CD4-positive, alpha-beta memory T cell (primary cell): ENCODE data around the gene PSMC6. TPM values are rescaled to one million over a fixed set of nuclear protein-coding genes. Genes with fewer than 3 reads are reported as not detected.

ENCODE experiments used
- CTCF ChIA-PET: fragments of 350-600 bp; sonication (Branson Sonifier 250); formaldehyde crosslinking; loops from one replicate; lab custom pipeline; 2021; ENCODE audit warnings: inconsistent platforms; ENCODE audit not compliant: partially characterized antibody; lab: Charles Lee
- POLR2A ChIA-PET: fragments of 350-600 bp; sonication (Branson Sonifier 250); formaldehyde crosslinking; loops from one replicate; lab custom pipeline; 2021; ENCODE audit not compliant: partially characterized antibody; lab: Charles Lee
- DNase-seq, 5 donors: peaks; one replicate each; pipeline versions ENCODE4 v3.0.0 to v3.0.0-alpha.2; 2020 to 2022; ENCODE audit warnings: mixed read lengths in 1 of 5
- H3K27ac ChIP-seq: one replicate; pipeline ENCODE4 v1.7.0; 2013; ENCODE audit warnings: low read depth, low read length
- H3K27me3 ChIP-seq: 2 replicates; pipeline ENCODE4 v1.7.0; 2013; ENCODE audit warnings: mild to moderate bottlenecking, low read length, moderate library complexity; ENCODE audit not compliant: insufficient read depth
- H3K36me3 ChIP-seq: 2 replicates; pipeline ENCODE4 v1.7.0; 2013; ENCODE audit warnings: mild to moderate bottlenecking, low read length, moderate library complexity; ENCODE audit not compliant: insufficient read depth
- H3K4me1 ChIP-seq: 2 replicates; pipeline ENCODE4 v1.7.0; 2013; ENCODE audit warnings: mild to moderate bottlenecking, low read length, moderate library complexity; ENCODE audit not compliant: insufficient read depth
- H3K4me3 ChIP-seq, 2 donors: one replicate each; pipeline ENCODE4 v1.7.0; 2013; ENCODE audit warnings: low read length in 2 of 2, mild to moderate bottlenecking in 1 of 2
- H3K9me3 ChIP-seq, 2 donors: one replicate each; pipeline ENCODE4 v1.7.0; 2013; ENCODE audit warnings: low read length in 2 of 2, control low read depth in 1 of 2; ENCODE audit not compliant: control insufficient read depth in 1 of 2
- H3K27ac Mint-ChIP-seq, 7 donors: one replicate each; pipeline ENCODE4 v1.8.0; 2020 to 2021; ENCODE audit warnings: mixed read lengths in 7 of 7, mild to moderate bottlenecking in 6 of 7, inconsistent platforms in 3 of 7, moderate library complexity in 3 of 7
- H3K27me3 Mint-ChIP-seq, 2 donors: one replicate each; pipeline ENCODE4 v1.8.0; 2020 to 2021; ENCODE audit warnings: mixed read lengths in 2 of 2
- H3K36me3 Mint-ChIP-seq, 2 donors: one replicate each; pipeline ENCODE4 v1.8.0; 2020 to 2021; ENCODE audit warnings: mixed read lengths in 2 of 2, inconsistent platforms in 1 of 2, mild to moderate bottlenecking in 1 of 2
- H3K4me1 Mint-ChIP-seq, 4 donors: one replicate each; pipeline ENCODE4 v1.8.0; 2020 to 2021; ENCODE audit warnings: mixed read lengths in 4 of 4, mild to moderate bottlenecking in 1 of 4
- H3K4me3 Mint-ChIP-seq, 8 donors: one replicate each; pipeline ENCODE4 v1.8.0; 2020 to 2021; ENCODE audit warnings: mixed read lengths in 8 of 8, mild to moderate bottlenecking in 7 of 8, moderate library complexity in 6 of 8, inconsistent platforms in 3 of 8
- H3K9me3 Mint-ChIP-seq, 8 donors: one replicate each; pipeline ENCODE4 v1.8.0; 2020 to 2021; ENCODE audit warnings: mixed read lengths in 8 of 8, mild to moderate bottlenecking in 5 of 8, inconsistent platforms in 3 of 8, moderate library complexity in 1 of 8
- intact Hi-C: fragments of 100-400 bp; cut with micrococcal nuclease; formaldehyde crosslinking; loops from one replicate; pipeline ENCODE4 v1.15.1; 2023
- polyA plus RNA-seq, 2 donors: library from polyadenylated mRNA; unstranded; fragments of 300-500 nt; fragmentation: Illumina TruSeq; gene quantifications; one replicate each; pipeline ENCODE4 v1.2.3, GENCODE V29; 2021
- total RNA-seq, 2 experiments: library from RNA; stranded (reverse); gene quantifications; one replicate each; pipeline ENCODE4 v1.2.3, GENCODE V29; 2021

PSMC6 gene
- 10 to 100 TPM; 85.7 to 86.0 TPM for total RNA-seq
- 10 to 100 TPM; 47.5 to 68.7 TPM for polyA plus RNA-seq

DNA sequence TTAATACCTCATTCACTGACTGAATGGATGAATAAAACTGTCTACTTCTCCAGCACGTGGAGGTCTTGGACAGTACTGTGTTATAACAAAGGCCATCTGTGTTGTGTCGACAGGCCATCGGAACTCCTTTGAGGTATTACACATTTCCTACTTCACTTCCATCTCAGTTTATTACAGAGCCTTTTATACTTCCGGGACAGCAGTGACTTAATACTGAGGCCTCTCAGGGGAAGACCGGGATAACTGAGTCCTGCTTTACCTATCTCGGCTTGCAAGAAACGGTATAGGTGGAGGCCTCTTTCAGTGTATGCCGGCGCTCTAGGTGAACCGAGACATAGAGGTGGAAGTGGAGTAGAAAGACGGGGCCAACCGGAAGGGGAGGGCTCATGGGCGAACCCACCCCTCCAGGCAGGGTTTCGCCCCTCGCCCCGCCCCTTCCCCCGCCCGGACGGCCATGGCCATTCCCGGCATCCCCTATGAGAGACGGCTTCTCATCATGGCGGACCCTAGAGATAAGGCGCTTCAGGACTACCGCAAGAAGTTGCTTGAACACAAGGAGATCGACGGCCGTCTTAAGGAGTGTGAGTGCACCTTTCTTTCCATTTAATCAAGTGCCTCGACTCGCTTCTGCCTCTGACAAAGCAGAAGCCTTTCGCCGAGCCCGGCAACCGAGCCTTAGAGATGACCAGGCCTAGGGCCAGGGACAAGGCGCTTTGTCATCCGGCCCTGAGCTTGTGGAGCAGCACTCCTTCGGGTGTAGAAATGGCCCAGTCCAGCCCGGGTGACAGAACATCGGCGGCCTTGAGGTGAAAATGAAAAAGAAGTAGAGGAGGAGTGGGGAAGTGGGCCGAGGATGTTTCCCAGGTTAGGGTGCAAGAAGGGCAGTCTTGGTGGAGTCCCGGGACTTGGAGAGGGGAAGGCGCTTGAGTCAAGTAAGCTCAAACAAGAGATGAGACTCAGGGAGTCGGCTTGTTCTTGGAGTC is at the start of gene PSMC6:
Gene PSMC6 (plus strand): TSS at position 477 of the 983 bp plus-strand sequence. CDS start 20 bp downstream, at position 497.
- POLR2A ChIA-PET = interaction anchor here (0.6 to 3.9 kb wide), 16 partner anchors 9 to 445 kb away, joined by 3 to 29 read pairs (median 4); partner anchors contain the start of genes ERO1A, GNPNAT1, GPR137C and STYX

DNA sequence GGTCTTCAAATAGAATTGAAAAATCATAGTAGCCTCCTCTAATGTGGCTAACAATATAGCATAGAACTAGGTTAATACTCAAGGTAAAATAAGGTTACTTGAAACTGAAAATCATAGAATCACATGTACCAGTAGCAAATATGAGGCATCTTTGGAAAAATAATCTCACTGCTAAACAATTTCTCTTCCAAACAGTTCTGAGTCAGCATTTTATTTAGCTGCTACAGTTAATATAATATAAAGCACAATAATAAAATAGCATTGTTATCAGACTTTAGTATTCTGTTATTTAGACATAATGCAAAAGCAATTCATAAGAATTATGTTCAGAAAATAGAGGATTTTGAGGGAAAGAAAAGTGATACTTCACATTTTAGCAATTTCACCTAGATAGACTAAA is 46.7 kb upstream of the PSMC6 start:
- no peak overlapping the region for H3K27ac Mint-ChIP-seq
- H3K27me3 Mint-ChIP-seq = no peaks in the 10 kb centered on the region
- no peak overlapping the region for H3K4me3 Mint-ChIP-seq
- ChIA-PET CTCF (no interaction called here), POLR2A (no interaction called here)
- no peak for DNase-seq
- peaks cover 7% of the 10 kb centered on the region for H3K36me3 ChIP-seq
- H3K27ac ChIP-seq = no peak overlapping the region
- intact Hi-C loops = no loop called here
- H3K4me1 ChIP-seq = no peaks in the 10 kb centered on the region
- no peaks in the 10 kb centered on the region for H3K27me3 ChIP-seq
- H3K36me3 Mint-ChIP-seq = peaks cover 35 to 50% of the 10 kb centered on the region in 2 donors
- no peaks in the 10 kb centered on the region for H3K9me3 Mint-ChIP-seq
- no peak overlapping the region for H3K4me3 ChIP-seq
- peaks cover 0 to 3% (median under 1%) of the 10 kb centered on the region in 4 donors for H3K4me1 Mint-ChIP-seq
- no peaks in the 10 kb centered on the region for H3K9me3 ChIP-seq

More for the DNA sequence above, at the start of gene PSMC6:
- Mint-ChIP-seq H3K27me3 (no peaks in the 10 kb centered on the region), H3K4me3 (peak within 1 kb of the TSS; percentile 92 to 100 (median 96)), H3K9me3 (no peaks in the 10 kb centered on the region), H3K4me1 (peaks cover 20 to 56% (median 36%) of the 10 kb centered on the region in 4 donors), H3K36me3 (peaks cover 18 to 48% of the 10 kb centered on the region in 2 donors), H3K27ac (peak within 1 kb of the TSS; percentile 94 to 99 (median 98))
- H3K9me3 ChIP-seq = no peaks in the 10 kb centered on the region
- H3K27ac ChIP-seq = peak within 1 kb of the TSS; percentile 77
- no peaks in the 10 kb centered on the region for H3K27me3 ChIP-seq
- H3K36me3 ChIP-seq = peaks cover 29% of the 10 kb centered on the region
- peaks cover 43% of the 10 kb centered on the region for H3K4me1 ChIP-seq
- CTCF ChIA-PET = interaction anchor here (0.7 to 1.2 kb wide), 4 partner anchors 10 to 70 kb away, joined by 3 to 6 read pairs (median 4); no protein-coding TSS in a partner anchor
- peak within 1 kb of the TSS; percentile 92 to 96 for H3K4me3 ChIP-seq
- intact Hi-C loops = loop anchor here (1.0 to 5.0 kb wide), 6 partner anchors 13 to 395 kb away; partner anchors contain the start of genes GNPNAT1, GPR137C, PTGER2 and STYX
- DNase-seq = peak; percentile 88 to 95 (median 90)

GRCh38 chr14:52660832-52661231 is 46.2 kb upstream of the PSMC6 start:
- H3K4me3 ChIP-seq = no peak overlapping the region
- peaks cover 11% of the 10 kb centered on the region for H3K36me3 ChIP-seq
- no peak overlapping the region for H3K4me3 Mint-ChIP-seq
- peaks cover 0 to 3% (median 1%) of the 10 kb centered on the region in 4 donors for H3K4me1 Mint-ChIP-seq
- CTCF ChIA-PET = no interaction called here
- no peaks in the 10 kb centered on the region for H3K27me3 ChIP-seq
- peaks cover 37 to 52% of the 10 kb centered on the region in 2 donors for H3K36me3 Mint-ChIP-seq
- H3K27ac Mint-ChIP-seq = peak overlapping the region in 3 of 7 donors; percentile 3 to 68 (median 65)
- no peak overlapping the region for H3K27ac ChIP-seq
- H3K9me3 ChIP-seq = no peaks in the 10 kb centered on the region
- H3K27me3 Mint-ChIP-seq = no peaks in the 10 kb centered on the region
- POLR2A ChIA-PET = no interaction called here
- no peaks in the 10 kb centered on the region for H3K9me3 Mint-ChIP-seq
- H3K4me1 ChIP-seq = no peaks in the 10 kb centered on the region
- DNase-seq = no peak
- intact Hi-C loops = no loop called here

DNA sequence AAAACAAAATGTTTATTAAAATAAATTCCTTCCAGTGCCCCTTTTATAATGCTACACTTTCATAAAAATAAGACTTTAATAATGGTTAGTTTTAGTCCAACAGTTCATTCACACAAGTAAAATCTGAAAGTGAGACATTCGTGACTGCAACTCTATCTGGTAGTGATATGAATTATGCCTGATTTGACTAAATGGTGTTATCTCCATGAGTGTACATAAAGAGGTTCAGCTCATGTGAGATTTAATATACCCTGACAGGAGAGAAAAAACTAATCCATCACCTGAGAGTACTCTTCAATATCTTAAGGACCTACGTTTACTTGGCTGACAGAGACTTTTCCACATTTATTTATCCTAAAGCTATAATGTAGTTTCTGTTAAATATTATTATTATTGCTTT is 45.7 kb upstream of the PSMC6 start:
- H3K36me3 Mint-ChIP-seq = peaks cover 39 to 54% of the 10 kb centered on the region in 2 donors
- no peaks in the 10 kb centered on the region for H3K9me3 Mint-ChIP-seq
- Histone ChIP-seq H3K36me3 (peaks cover 16% of the 10 kb centered on the region), H3K27me3 (no peaks in the 10 kb centered on the region), H3K9me3 (no peaks in the 10 kb centered on the region), H3K4me3 (no peak overlapping the region), H3K27ac (no peak overlapping the region), H3K4me1 (no peaks in the 10 kb centered on the region)
- ChIA-PET CTCF (no interaction called here), POLR2A (no interaction called here)
- H3K27me3 Mint-ChIP-seq = no peaks in the 10 kb centered on the region
- intact Hi-C loops = no loop called here
- no peak overlapping the region for H3K4me3 Mint-ChIP-seq
- no peak overlapping the region for H3K27ac Mint-ChIP-seq
- peaks cover 0 to 3% (median 1%) of the 10 kb centered on the region in 4 donors for H3K4me1 Mint-ChIP-seq
- DNase-seq = no peak

- CTCF ChIA-PET = no interaction called here
- H3K9me3 ChIP-seq = no peaks in the 10 kb centered on the region
- Mint-ChIP-seq H3K27me3 (no peaks in the 10 kb centered on the region), H3K27ac (no peak overlapping the region), H3K4me1 (peaks cover 0 to 3% (median 1%) of the 10 kb centered on the region in 4 donors), H3K36me3 (peaks cover 34 to 46% of the 10 kb centered on the region in 2 donors), H3K9me3 (no peaks in the 10 kb centered on the region), H3K4me3 (no peak overlapping the region)
- H3K4me3 ChIP-seq = no peak overlapping the region
- H3K27ac ChIP-seq = no peak overlapping the region
- peaks cover 15% of the 10 kb centered on the region for H3K36me3 ChIP-seq
- no peak for DNase-seq
- no peaks in the 10 kb centered on the region for H3K27me3 ChIP-seq
- H3K4me1 ChIP-seq = no peaks in the 10 kb centered on the region
- intact Hi-C loops = no loop called here
- POLR2A ChIA-PET = no interaction called here
Measured at GRCh38 chr14:52663850-52664249, 43.1 kb upstream of the PSMC6 start.

- no peaks in the 10 kb centered on the region for H3K27me3 Mint-ChIP-seq
- H3K4me1 ChIP-seq = no peaks in the 10 kb centered on the region
- no peak overlapping the region for H3K27ac Mint-ChIP-seq
- no peaks in the 10 kb centered on the region for H3K27me3 ChIP-seq
- no peaks in the 10 kb centered on the region for H3K9me3 Mint-ChIP-seq
- intact Hi-C loops = loop anchor here (2.0 to 5.0 kb wide), 2 partner anchors 16 to 99 kb away; partner anchors contain the start of gene ERO1A
- no peak overlapping the region for H3K4me3 ChIP-seq
- H3K27ac ChIP-seq = no peak overlapping the region
- peaks cover 23 to 40% of the 10 kb centered on the region in 2 donors for H3K36me3 Mint-ChIP-seq
- no peaks in the 10 kb centered on the region for H3K9me3 ChIP-seq
- ChIA-PET POLR2A (interaction anchor here (1.5 to 1.6 kb wide), 2 partner anchors 14 to 16 kb away, joined by 3 to 7 read pairs; partner anchors contain the start of gene ERO1A), CTCF (interaction anchor here (0.8 to 1.7 kb wide), 3 partner anchors 17 to 102 kb away, joined by 3 read pairs; partner anchors contain the start of gene ERO1A)
- peaks cover 27% of the 10 kb centered on the region for H3K36me3 ChIP-seq
- H3K4me1 Mint-ChIP-seq = peaks cover 2 to 19% (median 4%) of the 10 kb centered on the region in 4 donors
- peak in 4 of 5 donors; percentile 12 to 32 (median 23) for DNase-seq
- H3K4me3 Mint-ChIP-seq = no peak overlapping the region
Measured at GRCh38 chr14:52678591-52678990, 28.4 kb upstream of the PSMC6 start.
